Heart left ventricle (tissue), 16 donors: Measurements from ENCODE around the gene PLPPR2. TPM values are rescaled to one million over a fixed set of nuclear protein-coding genes. Genes with fewer than 3 reads are reported as not detected.

Experiments used
- ATAC-seq, 4 donors: fragments of 200-7000 bp; cut with Tn5 transposase; one replicate each; pipeline ENCODE4 v1.9.1; 2020 to 2022; ENCODE audit warnings: moderate library complexity in 4 of 4, mild to moderate bottlenecking in 3 of 4, moderate number of reproducible peaks in 1 of 4
- DNase-seq, 5 donors: peaks; one replicate each; pipeline ENCODE4 v3.0.0-alpha.2; 2020
- H3K27ac ChIP-seq, 12 donors: fragments of 200-600 bp; sonication (generic) in 4 of 12; one replicate each; pipeline versions ENCODE4 v1.5.0 to v1.8.0; 2016 to 2022; ENCODE audit warnings: mild to moderate bottlenecking in 2 of 12
- H3K27me3 ChIP-seq, 9 donors: fragments of 200-600 bp; sonication (generic) in 2 of 9; one replicate each; pipeline versions ENCODE4 v1.5.1 to v1.8.0; 2016 to 2022; ENCODE audit warnings: mild to moderate bottlenecking in 3 of 9
- H3K36me3 ChIP-seq, 9 donors: fragments of 200-600 bp; sonication (generic) in 2 of 9; one replicate each; pipeline versions ENCODE4 v1.5.0 to v1.8.0; 2018 to 2022; ENCODE audit warnings: mild to moderate bottlenecking in 2 of 9
- H3K4me1 ChIP-seq, 12 donors: fragments of 200-600 bp; sonication (generic) in 4 of 12; one replicate each; pipeline versions ENCODE4 v1.5.0 to v1.8.0; 2016 to 2022; ENCODE audit warnings: mild to moderate bottlenecking in 3 of 12
- H3K4me3 ChIP-seq, 12 donors: fragments of 200-600 bp; sonication (generic) in 4 of 12; one replicate each; pipeline versions ENCODE4 v1.5.0 to v1.8.0; 2017 to 2022; ENCODE audit warnings: mild to moderate bottlenecking in 9 of 12, moderate library complexity in 4 of 12
- H3K9me3 ChIP-seq, 12 donors: fragments of 200-600 bp; sonication (generic) in 4 of 12; one replicate each; pipeline versions ENCODE4 v1.5.0 to v1.8.0; 2016 to 2022; ENCODE audit warnings: mild to moderate bottlenecking in 1 of 12
- CTCF ChIP-seq, 12 donors: fragments of 200-600 bp; sonication (generic) in 4 of 12; IDR thresholded peaks; one replicate each; pipeline versions ENCODE4 v1.5.0 to v1.8.0; 2018 to 2022; ENCODE audit warnings: antibody characterized with exemption in 12 of 12, mild to moderate bottlenecking in 5 of 12
- POLR2A ChIP-seq, 2 donors: fragments of 450-650 bp; IDR thresholded peaks; one replicate each; pipeline ENCODE4 v1.6.1; 2017; ENCODE audit warnings: antibody characterized with exemption in 2 of 2, mild to moderate bottlenecking in 2 of 2, moderate library complexity in 2 of 2
- WGBS, 4 donors: extraction: QIAGEN DNeasy Blood & Tissue Kit in 2 of 4; methylation state at CpG; one replicate each; pipeline versions ENCODE4 v1.1.5 to v1.1.7; 2013 to 2018; 5-methylcytosine and 5-hydroxymethylcytosine counted together
- intact Hi-C, 10 donors: fragments of 100-400 bp; cut with DNase I; formaldehyde crosslinking; loops; one replicate each; pipeline versions ENCODE4 v1.11.1 to v1.14.2; 2022
- polyA plus RNA-seq, 2 donors: library from polyadenylated mRNA; stranded (reverse); fragments of 200-250 nt; gene quantifications; one replicate each; pipeline ENCODE4 v1.2.3, GENCODE V29; 2013
- total RNA-seq, 9 donors: library from RNA; depleted of rRNA in 2 of 9; stranded (reverse); fragments of >200 nt in 2 of 9; fragmentation: NEBNext Ultra II Directional in 3 of 9; extraction: Animal tissue kit (Norgen Biotek cat#: 25700) in 3 of 9; gene quantifications; one replicate each; pipeline versions ENCODE4 v1.1.0 to v1.2.4, GENCODE V29; 2016 to 2023
- donor health status: ischemic (EF 13 %, LVEDD 7.1; RV severe dilation, severe dysfunction).
- donor health status: healthy with polysubstance abuse.
- donor health status: DM: no; HTN: yes; CAD: no.
- donor health status: DM: no; HTN: no; CAD: no.
- donor health status: ischemic (EF 25% LVEDD 6.9; RV normal size, moderate dysfunction).
- donor health status: ischemic (EF 25% LVEDD 5.7; RV mildly dilated, moderate dysfunction).
- donor health status: healthy.
- donor health status: DM: yes; HTN: yes; CAD: no.
- donor health status: ischemic (EF 35%, LVEDD 5.7; RV mildly dilated, moderate dysfunction).
- donor health status: nonischemic (EF 11% LVEDD 7.7; RV severe dilation, severe dysfunction).
- donor health status: DM: yes; HTN: yes; CAD: no.
- donor health status: PGD.
- donor health status: ischemic (EF 29% LVEDD 5.4; RV normal size, mild dysfunction).
- donor health status: nonischemic (EF 23%, LVEDD 6.1; RV moderate dilation, normal function).

The PLPPR2 gene
- total and polyA plus RNA-seq, 11 donors = 4.5 to 24.8 (median 11.2) TPM

GRCh38 chr19:11321191-11322126 is 33.8 kb upstream of the PLPPR2 start:
- Histone ChIP-seq H3K4me1 (peaks cover 0 to 72% (median 16%) of the 10 kb centered on the region in 12 donors), H3K27me3 (no peaks in the 10 kb centered on the region), H3K27ac (peak overlapping the region in 5 of 12 donors; percentile 8 to 74 (median 28)), H3K9me3 (no peaks in the 10 kb centered on the region), H3K36me3 (peaks cover 0 to 12% (median under 1%) of the 10 kb centered on the region in 9 donors), H3K4me3 (no peak overlapping the region)
- intact Hi-C loops = no loop called here
- TF ChIP-seq POLR2A (IDR thresholded peaks at IDR 0.05) = no peak
- no peak for TF ChIP-seq CTCF (IDR thresholded peaks at IDR 0.05)
- 80 to 86% (median 81%) methylated on average over 14 of the region's 14 CpGs for WGBS, 4 donors
- DNase-seq (peak in 1 of 5 donors; percentile 12), ATAC-seq (no peak)

GRCh38 chr19:11322269-11323024 is 32.8 kb upstream of the PLPPR2 start:
- Histone ChIP-seq H3K4me3 (no peak overlapping the region), H3K27me3 (no peaks in the 10 kb centered on the region), H3K4me1 (peaks cover 0 to 67% (median 16%) of the 10 kb centered on the region in 12 donors), H3K36me3 (peaks cover 0 to 22% (median 10%) of the 10 kb centered on the region in 9 donors), H3K9me3 (no peaks in the 10 kb centered on the region), H3K27ac (peak overlapping the region in 7 of 12 donors; percentile 1 to 74 (median 28))
- ATAC-seq (no peak), DNase-seq (peak in 1 of 5 donors; percentile 15)
- TF ChIP-seq POLR2A (IDR thresholded peaks at IDR 0.05) = no peak
- no peak for TF ChIP-seq CTCF (IDR thresholded peaks at IDR 0.05)
- WGBS, 4 donors = 70 to 78% (median 76%) methylated on average over 7 of the region's 7 CpGs
- intact Hi-C loops = no loop called here

- 71 to 79% (median 76%) methylated on average over 5 of the region's 5 CpGs for WGBS, 4 donors
- H3K4me1 ChIP-seq = peaks cover 0 to 62% (median 16%) of the 10 kb centered on the region in 12 donors
- ATAC-seq (peak in 1 of 4 donors; percentile 5), DNase-seq (no peak)
- peak overlapping the region in 11 of 12 donors; percentile 36 to 89 (median 69) for H3K27ac ChIP-seq
- no peaks in the 10 kb centered on the region for H3K27me3 ChIP-seq
- H3K9me3 ChIP-seq = no peaks in the 10 kb centered on the region
- intact Hi-C loops = no loop called here
- H3K4me3 ChIP-seq = peak overlapping the region in 1 of 12 donors; percentile 12
- peaks cover 0 to 34% (median 15%) of the 10 kb centered on the region in 9 donors for H3K36me3 ChIP-seq
- TF ChIP-seq CTCF (IDR thresholded peaks at IDR 0.05) = no peak
- no peak for TF ChIP-seq POLR2A (IDR thresholded peaks at IDR 0.05)
Measured at GRCh38 chr19:11323601-11324078, 31.6 kb upstream of the PLPPR2 start.
